ENCODE results near the gene C5orf46. TPM values are rescaled to one million over a fixed set of nuclear protein-coding genes. Genes with fewer than 3 reads are reported as not detected.

C5orf46 gene
- total and polyA plus RNA-seq, 2 experiments from 2014 or later = 0.40 TPM; not detected in 1

DNA sequence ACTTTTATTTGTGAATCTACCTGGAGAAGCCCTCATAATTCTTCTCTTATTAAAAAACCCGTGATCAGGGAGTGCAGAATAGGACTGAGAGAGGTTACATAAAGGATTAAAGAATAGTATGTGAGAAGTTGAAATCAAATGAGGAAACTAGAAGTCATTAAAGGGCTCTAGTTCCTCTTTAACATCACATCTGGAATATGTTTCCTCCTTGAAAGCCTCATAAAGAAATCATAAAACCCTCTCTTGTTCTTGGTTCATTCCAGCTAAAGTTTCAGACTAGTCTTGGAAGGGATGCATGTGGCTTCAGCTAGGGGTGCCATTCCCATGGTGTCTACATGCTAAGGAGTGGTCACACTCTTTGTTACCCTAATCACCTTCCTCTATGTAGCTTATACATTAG is 5.7 kb upstream of the C5orf46 start (continued):
- TF ChIP-seq, protein P1, sequence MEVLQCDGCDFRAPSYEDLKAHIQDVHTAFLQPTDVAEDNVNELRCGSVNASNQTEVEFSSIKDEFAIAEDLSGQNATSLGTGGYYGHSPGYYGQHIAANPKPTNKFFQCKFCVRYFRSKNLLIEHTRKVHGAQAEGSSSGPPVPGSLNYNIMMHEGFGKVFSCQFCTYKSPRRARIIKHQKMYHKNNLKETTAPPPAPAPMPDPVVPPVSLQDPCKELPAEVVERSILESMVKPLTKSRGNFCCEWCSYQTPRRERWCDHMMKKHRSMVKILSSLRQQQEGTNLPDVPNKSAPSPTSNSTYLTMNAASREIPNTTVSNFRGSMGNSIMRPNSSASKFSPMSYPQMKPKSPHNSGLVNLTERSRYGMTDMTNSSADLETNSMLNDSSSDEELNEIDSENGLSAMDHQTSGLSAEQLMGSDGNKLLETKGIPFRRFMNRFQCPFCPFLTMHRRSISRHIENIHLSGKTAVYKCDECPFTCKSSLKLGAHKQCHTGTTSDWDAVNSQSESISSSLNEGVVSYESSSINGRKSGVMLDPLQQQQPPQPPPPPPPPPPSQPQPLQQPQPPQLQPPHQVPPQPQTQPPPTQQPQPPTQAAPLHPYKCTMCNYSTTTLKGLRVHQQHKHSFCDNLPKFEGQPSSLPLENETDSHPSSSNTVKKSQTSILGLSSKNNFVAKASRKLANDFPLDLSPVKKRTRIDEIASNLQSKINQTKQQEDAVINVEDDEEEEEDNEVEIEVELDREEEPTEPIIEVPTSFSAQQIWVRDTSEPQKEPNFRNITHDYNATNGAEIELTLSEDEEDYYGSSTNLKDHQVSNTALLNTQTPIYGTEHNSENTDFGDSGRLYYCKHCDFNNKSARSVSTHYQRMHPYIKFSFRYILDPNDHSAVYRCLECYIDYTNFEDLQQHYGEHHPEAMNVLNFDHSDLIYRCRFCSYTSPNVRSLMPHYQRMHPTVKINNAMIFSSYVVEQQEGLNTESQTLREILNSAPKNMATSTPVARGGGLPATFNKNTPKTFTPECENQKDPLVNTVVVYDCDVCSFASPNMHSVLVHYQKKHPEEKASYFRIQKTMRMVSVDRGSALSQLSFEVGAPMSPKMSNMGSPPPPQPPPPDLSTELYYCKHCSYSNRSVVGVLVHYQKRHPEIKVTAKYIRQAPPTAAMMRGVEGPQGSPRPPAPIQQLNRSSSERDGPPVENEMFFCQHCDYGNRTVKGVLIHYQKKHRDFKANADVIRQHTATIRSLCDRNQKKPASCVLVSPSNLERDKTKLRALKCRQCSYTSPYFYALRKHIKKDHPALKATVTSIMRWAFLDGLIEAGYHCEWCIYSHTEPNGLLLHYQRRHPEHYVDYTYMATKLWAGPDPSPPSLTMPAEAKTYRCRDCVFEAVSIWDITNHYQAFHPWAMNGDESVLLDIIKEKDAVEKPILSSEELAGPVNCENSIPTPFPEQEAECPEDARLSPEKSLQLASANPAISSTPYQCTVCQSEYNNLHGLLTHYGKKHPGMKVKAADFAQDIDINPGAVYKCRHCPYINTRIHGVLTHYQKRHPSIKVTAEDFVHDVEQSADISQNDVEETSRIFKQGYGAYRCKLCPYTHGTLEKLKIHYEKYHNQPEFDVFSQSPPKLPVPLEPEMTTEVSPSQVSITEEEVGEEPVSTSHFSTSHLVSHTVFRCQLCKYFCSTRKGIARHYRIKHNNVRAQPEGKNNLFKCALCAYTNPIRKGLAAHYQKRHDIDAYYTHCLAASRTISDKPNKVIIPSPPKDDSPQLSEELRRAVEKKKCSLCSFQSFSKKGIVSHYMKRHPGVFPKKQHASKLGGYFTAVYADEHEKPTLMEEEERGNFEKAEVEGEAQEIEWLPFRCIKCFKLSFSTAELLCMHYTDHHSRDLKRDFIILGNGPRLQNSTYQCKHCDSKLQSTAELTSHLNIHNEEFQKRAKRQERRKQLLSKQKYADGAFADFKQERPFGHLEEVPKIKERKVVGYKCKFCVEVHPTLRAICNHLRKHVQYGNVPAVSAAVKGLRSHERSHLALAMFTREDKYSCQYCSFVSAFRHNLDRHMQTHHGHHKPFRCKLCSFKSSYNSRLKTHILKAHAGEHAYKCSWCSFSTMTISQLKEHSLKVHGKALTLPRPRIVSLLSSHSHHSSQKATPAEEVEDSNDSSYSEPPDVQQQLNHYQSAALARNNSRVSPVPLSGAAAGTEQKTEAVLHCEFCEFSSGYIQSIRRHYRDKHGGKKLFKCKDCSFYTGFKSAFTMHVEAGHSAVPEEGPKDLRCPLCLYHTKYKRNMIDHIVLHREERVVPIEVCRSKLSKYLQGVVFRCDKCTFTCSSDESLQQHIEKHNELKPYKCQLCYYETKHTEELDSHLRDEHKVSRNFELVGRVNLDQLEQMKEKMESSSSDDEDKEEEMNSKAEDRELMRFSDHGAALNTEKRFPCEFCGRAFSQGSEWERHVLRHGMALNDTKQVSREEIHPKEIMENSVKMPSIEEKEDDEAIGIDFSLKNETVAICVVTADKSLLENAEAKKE (CRISPR knock-in tag; IDR thresholded peaks at IDR 0.05) = no peak
- TF ChIP-seq CREB1 (CRISPR knock-in tag; IDR thresholded peaks at IDR 0.05; ENCODE audit: low read depth) (no peak), JUNB (IDR thresholded peaks at IDR 0.05; ENCODE audit: unreplicated experiment) (no peak), EZH2phosphoT487 (IDR thresholded peaks at IDR 0.05; ENCODE audit: unreplicated experiment) (no peak), CTCF (conservative IDR thresholded peaks at IDR 0.05; ENCODE audit: low read depth in 2 of 2) (no peak), ZNF114 (CRISPR knock-in tag; IDR thresholded peaks at IDR 0.05) (no peak), STAT1 (IDR thresholded peaks at IDR 0.05; ENCODE audit: unreplicated experiment) (no peak), NANOG (IDR thresholded peaks at IDR 0.05; ENCODE audit: borderline replicate concordance) (no peak)

- Histone ChIP-seq H3K79me2 (replicated peaks; ENCODE audit: insufficient read depth) (no peaks in the 10 kb centered on the region), H3F3A (replicated peaks; ENCODE audit: low read depth) (0 out of 2 replicates have a peak, but pooled peaks cover 3% of the 10 kb centered on the region), H4K20me1 (replicated peaks; ENCODE audit: insufficient read depth) (no peaks in the 10 kb centered on the region), H3K27ac (ENCODE audit: low read depth) (no peak overlapping the region), H3K4me3 (no peak overlapping the region), H3K4me1 (ENCODE audit: insufficient read depth) (no peaks in the 10 kb centered on the region), H2AFZ (no peak overlapping the region), H3K9me2 (ENCODE audit: insufficient read depth) (0 out of 2 replicates have a peak, but pooled peaks cover 9% of the 10 kb centered on the region), H3K36me3 (ENCODE audit: insufficient read depth) (no peaks in the 10 kb centered on the region), H3K4me2 (no peak overlapping the region), H3K27me3 (ENCODE audit: insufficient read depth) (no peaks in the 10 kb centered on the region)
- ATAC-seq (no peak), DNase-seq (ENCODE audit: low spot score) (no peak)
- H3K4me1 Mint-ChIP-seq = peaks cover 3% of the 10 kb centered on the region
- no peaks in the 10 kb centered on the region for H3K9me3 Mint-ChIP-seq
- peaks cover 2% of the 10 kb centered on the region for H3K27me3 Mint-ChIP-seq (ENCODE audit: insufficient read depth, low read depth, poor library complexity)
- H3K27ac Mint-ChIP-seq = no peak overlapping the region
- H3K4me3 Mint-ChIP-seq = no peak overlapping the region
- no peaks in the 10 kb centered on the region for H3K36me3 Mint-ChIP-seq (ENCODE audit: low read depth)
- no peak for TF ChIP-seq EZH2phosphoT487 (IDR thresholded peaks at IDR 0.05; ENCODE audit: unreplicated experiment)
- TF ChIP-seq, protein P1 (CRISPR knock-in tag; IDR thresholded peaks at IDR 0.05) = no peak
- no peak for TF ChIP-seq JUNB (IDR thresholded peaks at IDR 0.05; ENCODE audit: unreplicated experiment)
These were observed 5.1 kb upstream of the C5orf46 start for GRCh38 chr5:147911427-147911826.

Data from GM23338 (cell line).